Activated CD8-positive, alpha-beta T cell treated with anti-CD3 and anti-CD28 coated beads for 36 hours (primary cell): ENCODE measurements around the gene TTI1. TPM values are rescaled to one million over a fixed set of nuclear protein-coding genes. Genes with fewer than 3 reads are reported as not detected.

Experiments
- ATAC-seq: fragments of 200-7000 bp; cut with Tn5 transposase; one replicate; pipeline ENCODE4 v1.10.0; 2021; ENCODE audit warnings: mild to moderate bottlenecking, moderate library complexity
- CTCF ChIA-PET: fragments of 350-600 bp; sonication (Branson Sonifier 250); formaldehyde crosslinking; loops from one replicate; lab custom pipeline; 2021; ENCODE audit warnings: antibody characterized with exemption; lab: Charles Lee
- POLR2A ChIA-PET: fragments of 350-600 bp; sonication (Branson Sonifier 250); formaldehyde crosslinking; loops from one replicate; lab custom pipeline; 2021; ENCODE audit warnings: antibody characterized with exemption; lab: Charles Lee
- DNase-seq: peaks from one replicate; pipeline ENCODE4 v3.0.0-alpha.2; 2020
- H3K27ac Mint-ChIP-seq: one replicate; pipeline ENCODE4 v1.8.0; 2021; ENCODE audit warnings: mild to moderate bottlenecking, mixed read lengths
- H3K27me3 Mint-ChIP-seq: one replicate; pipeline ENCODE4 v1.8.0; 2021; ENCODE audit warnings: mixed read lengths
- H3K36me3 Mint-ChIP-seq: one replicate; pipeline ENCODE4 v1.8.0; 2021; ENCODE audit warnings: low read depth, mixed read lengths
- H3K4me1 Mint-ChIP-seq: one replicate; pipeline ENCODE4 v1.8.0; 2021; ENCODE audit warnings: low read depth, mixed read lengths
- H3K4me3 Mint-ChIP-seq: one replicate; pipeline ENCODE4 v1.8.0; 2021; ENCODE audit warnings: mild to moderate bottlenecking, moderate library complexity, mixed read lengths
- H3K9me3 Mint-ChIP-seq: one replicate; pipeline ENCODE4 v1.8.0; 2021; ENCODE audit warnings: mixed read lengths
- CTCF ChIP-seq: fragments of 200-600 bp; IDR thresholded peaks from one replicate; pipeline ENCODE4 v1.8.0; 2022; ENCODE audit warnings: antibody characterized with exemption, mild to moderate bottlenecking
- intact Hi-C: fragments of 100-400 bp; cut with micrococcal nuclease; formaldehyde crosslinking; loops from one replicate; pipeline ENCODE4 v1.10.0; 2022
- total RNA-seq, 2 experiments: library from RNA; stranded (reverse); gene quantifications; one replicate each; pipeline ENCODE4 v1.2.3, GENCODE V29; 2021

The TTI1 gene
- total RNA-seq, 2 experiments from 2014 or later = 34.1 to 39.7 TPM

GRCh38 chr20:37954190-37954589 lies 79.1 kb downstream of the TTI1 start:
- Mint-ChIP-seq H3K4me3 (no peak overlapping the region), H3K4me1 (no peaks in the 10 kb centered on the region), H3K27ac (no peak overlapping the region), H3K9me3 (no peaks in the 10 kb centered on the region), H3K36me3 (no peaks in the 10 kb centered on the region), H3K27me3 (peaks cover 2% of the 10 kb centered on the region)
- ATAC-seq = no peak
- no peak for DNase-seq
- TF ChIP-seq CTCF = no peak
- CTCF ChIA-PET = interaction anchor here (1.1 kb wide), 1 partner anchor 11 kb away, joined by 3 read pairs; no protein-coding TSS in a partner anchor
- intact Hi-C loops = no loop called here
- POLR2A ChIA-PET = interaction anchor here (1.1 kb wide), 1 partner anchor 9 kb away, joined by 3 read pairs; no protein-coding TSS in a partner anchor

GRCh38 chr20:37948956-37949355 lies 84.3 kb downstream of the TTI1 start:
- CTCF ChIA-PET = no interaction called here
- no peaks in the 10 kb centered on the region for H3K27me3 Mint-ChIP-seq
- POLR2A ChIA-PET = no interaction called here
- DNase-seq = no peak
- H3K27ac Mint-ChIP-seq = no peak overlapping the region
- intact Hi-C loops = no loop called here
- TF ChIP-seq CTCF = no peak
- no peak overlapping the region for H3K4me3 Mint-ChIP-seq
- H3K36me3 Mint-ChIP-seq = no peaks in the 10 kb centered on the region
- H3K4me1 Mint-ChIP-seq = no peaks in the 10 kb centered on the region
- no peak for ATAC-seq
- H3K9me3 Mint-ChIP-seq = peaks cover 5% of the 10 kb centered on the region

- H3K9me3 Mint-ChIP-seq = peaks cover 5% of the 10 kb centered on the region
- no peaks in the 10 kb centered on the region for H3K4me1 Mint-ChIP-seq
- POLR2A ChIA-PET = no interaction called here
- no peak overlapping the region for H3K27ac Mint-ChIP-seq
- intact Hi-C loops = no loop called here
- no peak for ATAC-seq
- CTCF ChIA-PET = no interaction called here
- TF ChIP-seq CTCF = no peak
- H3K27me3 Mint-ChIP-seq = no peaks in the 10 kb centered on the region
- no peaks in the 10 kb centered on the region for H3K36me3 Mint-ChIP-seq
- no peak overlapping the region for H3K4me3 Mint-ChIP-seq
- no peak for DNase-seq
These were observed 85.3 kb downstream of the TTI1 start for GRCh38 chr20:37947943-37948342.

GRCh38 chr20:37946946-37947345 lies 86.3 kb downstream of the TTI1 start:
- DNase-seq (no peak), ATAC-seq (no peak)
- POLR2A ChIA-PET = no interaction called here
- no peak for TF ChIP-seq CTCF
- intact Hi-C loops = no loop called here
- CTCF ChIA-PET = no interaction called here
- peaks cover 5% of the 10 kb centered on the region for H3K9me3 Mint-ChIP-seq
- no peaks in the 10 kb centered on the region for H3K36me3 Mint-ChIP-seq
- no peak overlapping the region for H3K4me3 Mint-ChIP-seq
- H3K27ac Mint-ChIP-seq = no peak overlapping the region
- no peaks in the 10 kb centered on the region for H3K4me1 Mint-ChIP-seq
- no peaks in the 10 kb centered on the region for H3K27me3 Mint-ChIP-seq

GRCh38 chr20:37945091-37945547 lies 88.1 kb downstream of the TTI1 start:
- no peak for DNase-seq
- Mint-ChIP-seq H3K27me3 (no peaks in the 10 kb centered on the region), H3K27ac (no peak overlapping the region), H3K9me3 (peaks cover 5% of the 10 kb centered on the region), H3K4me1 (no peaks in the 10 kb centered on the region), H3K36me3 (no peaks in the 10 kb centered on the region), H3K4me3 (no peak overlapping the region)
- TF ChIP-seq CTCF = no peak
- CTCF ChIA-PET = no interaction called here
- ATAC-seq = no peak
- POLR2A ChIA-PET = interaction anchor here (1.4 kb wide), 1 partner anchor 9 kb away, joined by 3 read pairs; no protein-coding TSS in a partner anchor
- intact Hi-C loops = no loop called here
